ENCODE data around the gene KCNJ10. TPM values are rescaled to one million over a fixed set of nuclear protein-coding genes. Genes with fewer than 3 reads are reported as not detected.
"Not testable (repeated sequence)": the region's sequence is repeated elsewhere in the genome, so short reads cannot be mapped to it uniquely, and the experiment has no call there.

Gene KCNJ10
- total RNA-seq, 1 donor from 2014 or later = not detected

DNA sequence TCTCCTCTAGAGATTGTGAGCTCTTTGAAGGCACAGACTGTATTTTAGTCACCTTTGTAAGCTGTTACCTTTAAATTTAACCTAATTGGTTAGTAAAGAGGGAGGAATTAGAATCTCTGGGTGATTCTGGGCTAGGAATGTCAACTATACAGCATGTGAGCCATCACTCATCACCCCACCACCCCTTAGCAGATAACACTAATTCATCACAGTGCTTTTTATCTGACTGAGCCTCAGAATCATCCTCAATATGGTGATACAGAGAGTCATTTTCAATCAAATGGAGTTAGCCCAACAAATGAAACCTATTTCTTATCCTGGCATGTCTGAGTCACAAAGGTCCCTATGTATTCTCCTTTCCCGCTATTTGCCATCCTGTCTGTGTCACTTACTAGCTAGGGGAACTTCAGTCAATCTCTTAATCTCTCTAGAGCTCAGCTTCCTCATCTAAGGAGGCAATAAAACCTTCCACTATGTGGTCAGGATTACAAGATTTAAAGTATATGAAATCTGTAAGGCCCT is 13.3 kb downstream of the KCNJ10 start:
- Mint-ChIP-seq H3K36me3 (ENCODE audit: unreplicated experiment) (no peaks in the 10 kb centered on the region), H3K9me3 (ENCODE audit: unreplicated experiment) (no peaks in the 10 kb centered on the region), H3K27ac (ENCODE audit: unreplicated experiment) (no peak overlapping the region), H3K27me3 (ENCODE audit: unreplicated experiment) (peaks cover 2% of the 10 kb centered on the region), H3K4me1 (ENCODE audit: low read depth, unreplicated experiment) (no peaks in the 10 kb centered on the region), H3K4me3 (ENCODE audit: unreplicated experiment) (no peak overlapping the region)
- TF ChIP-seq, protein P1, sequence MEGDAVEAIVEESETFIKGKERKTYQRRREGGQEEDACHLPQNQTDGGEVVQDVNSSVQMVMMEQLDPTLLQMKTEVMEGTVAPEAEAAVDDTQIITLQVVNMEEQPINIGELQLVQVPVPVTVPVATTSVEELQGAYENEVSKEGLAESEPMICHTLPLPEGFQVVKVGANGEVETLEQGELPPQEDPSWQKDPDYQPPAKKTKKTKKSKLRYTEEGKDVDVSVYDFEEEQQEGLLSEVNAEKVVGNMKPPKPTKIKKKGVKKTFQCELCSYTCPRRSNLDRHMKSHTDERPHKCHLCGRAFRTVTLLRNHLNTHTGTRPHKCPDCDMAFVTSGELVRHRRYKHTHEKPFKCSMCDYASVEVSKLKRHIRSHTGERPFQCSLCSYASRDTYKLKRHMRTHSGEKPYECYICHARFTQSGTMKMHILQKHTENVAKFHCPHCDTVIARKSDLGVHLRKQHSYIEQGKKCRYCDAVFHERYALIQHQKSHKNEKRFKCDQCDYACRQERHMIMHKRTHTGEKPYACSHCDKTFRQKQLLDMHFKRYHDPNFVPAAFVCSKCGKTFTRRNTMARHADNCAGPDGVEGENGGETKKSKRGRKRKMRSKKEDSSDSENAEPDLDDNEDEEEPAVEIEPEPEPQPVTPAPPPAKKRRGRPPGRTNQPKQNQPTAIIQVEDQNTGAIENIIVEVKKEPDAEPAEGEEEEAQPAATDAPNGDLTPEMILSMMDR (IDR thresholded peaks at IDR 0.05; ENCODE audit: partially characterized antibody, unreplicated experiment) = no peak
- no peak for DNase-seq

DNA sequence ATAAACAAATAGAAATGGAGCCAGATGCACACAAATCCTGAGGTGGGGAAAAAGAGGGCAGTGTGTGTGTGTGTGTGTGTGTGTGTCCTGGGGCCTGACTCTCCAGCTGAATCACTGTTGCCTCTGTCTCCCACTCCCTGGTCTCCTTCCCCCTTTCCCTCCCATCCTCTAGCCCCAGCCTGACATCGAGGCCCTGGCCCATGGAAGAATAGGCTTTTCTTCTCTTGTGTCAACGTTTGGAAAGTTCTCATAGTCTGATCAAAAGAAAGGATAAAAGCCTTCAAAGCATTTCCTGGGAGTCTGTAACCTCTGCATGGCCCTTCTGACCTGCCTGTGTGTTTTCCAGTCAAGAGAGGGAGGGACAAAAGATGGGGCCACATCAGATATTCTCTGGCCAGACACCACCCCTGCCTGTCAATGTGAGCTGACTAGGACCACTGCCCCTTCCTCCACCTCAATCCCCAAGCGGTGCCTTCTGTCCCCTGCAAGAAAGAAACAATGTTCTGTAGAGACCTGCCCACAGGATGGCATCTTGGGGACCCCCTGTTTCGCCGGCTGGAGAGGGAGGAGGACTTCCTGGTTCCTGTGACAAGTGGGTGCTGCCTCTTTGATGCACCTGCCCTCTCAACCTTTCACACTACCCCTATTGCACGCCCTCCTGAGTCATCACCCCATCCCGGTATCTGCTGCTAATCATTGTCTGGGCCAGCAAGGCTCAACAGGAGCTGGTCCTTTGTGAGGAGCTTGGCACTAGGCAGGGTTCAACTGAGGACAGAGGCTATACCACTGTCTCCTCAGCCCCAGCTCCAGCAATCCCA is 16.2 kb downstream of the KCNJ10 start:
- no peak for DNase-seq
- H3K27ac Mint-ChIP-seq (ENCODE audit: unreplicated experiment) = no peak overlapping the region
- no peaks in the 10 kb centered on the region for H3K36me3 Mint-ChIP-seq (ENCODE audit: unreplicated experiment)
- no peak overlapping the region for H3K4me3 Mint-ChIP-seq (ENCODE audit: unreplicated experiment)
- H3K27me3 Mint-ChIP-seq (ENCODE audit: unreplicated experiment) = peaks cover 4% of the 10 kb centered on the region
- TF ChIP-seq, protein P1 (IDR thresholded peaks at IDR 0.05; ENCODE audit: partially characterized antibody, unreplicated experiment) = no peak
- peaks cover under 1% of the 10 kb centered on the region for H3K9me3 Mint-ChIP-seq (ENCODE audit: unreplicated experiment)
- peaks cover under 1% of the 10 kb centered on the region for H3K4me1 Mint-ChIP-seq (ENCODE audit: low read depth, unreplicated experiment)

DNA sequence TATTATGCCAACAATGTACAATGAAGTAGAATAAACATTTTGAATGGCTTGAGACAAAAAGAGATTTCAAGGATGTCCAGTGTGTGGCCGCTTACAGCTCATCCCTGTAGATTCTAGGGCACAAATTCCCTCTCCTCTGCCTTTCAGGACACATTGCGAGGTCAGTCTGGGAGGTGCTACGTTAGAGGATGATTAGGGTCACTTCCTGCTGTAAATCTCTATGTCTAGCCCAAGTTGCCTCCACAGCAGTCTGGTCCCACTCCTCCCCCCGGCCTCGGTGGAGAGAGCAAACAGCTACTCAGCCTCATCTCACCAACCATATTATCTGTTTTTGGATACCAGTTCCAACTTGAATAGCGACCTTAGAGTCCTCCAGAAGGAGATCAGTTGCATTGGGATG is 17.0 kb downstream of the KCNJ10 start:
- Mint-ChIP-seq H3K4me1 (ENCODE audit: low read depth, unreplicated experiment) (peaks cover 4% of the 10 kb centered on the region), H3K36me3 (ENCODE audit: unreplicated experiment) (no peaks in the 10 kb centered on the region), H3K27me3 (ENCODE audit: unreplicated experiment) (peaks cover 7% of the 10 kb centered on the region), H3K9me3 (ENCODE audit: unreplicated experiment) (peaks cover 2% of the 10 kb centered on the region), H3K27ac (ENCODE audit: unreplicated experiment) (no peak overlapping the region), H3K4me3 (ENCODE audit: unreplicated experiment) (no peak overlapping the region)
- no peak for DNase-seq
- TF ChIP-seq, protein P1 (IDR thresholded peaks at IDR 0.05; ENCODE audit: partially characterized antibody, unreplicated experiment) = no peak

DNA sequence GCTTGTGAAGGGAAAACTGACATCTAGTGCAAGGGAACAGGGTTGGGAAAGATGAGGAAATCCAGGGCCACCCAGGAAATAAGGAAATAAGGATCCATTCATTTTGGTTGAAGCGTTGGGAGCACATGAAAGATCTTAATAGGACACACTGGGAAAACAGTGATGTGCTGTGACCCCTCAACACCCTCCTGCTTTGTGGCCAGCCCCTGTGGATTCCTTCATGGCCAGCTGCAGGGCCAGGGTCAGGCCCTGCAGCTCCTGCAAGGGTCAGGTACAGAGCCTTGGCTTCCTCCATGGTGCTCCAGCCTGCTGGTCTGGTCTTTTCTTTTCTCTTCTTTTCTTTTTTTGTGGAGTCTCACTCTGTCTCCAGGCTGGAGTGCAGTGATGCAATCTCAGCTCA is 19.3 kb downstream of the KCNJ10 start:
- Mint-ChIP-seq H3K27me3 (ENCODE audit: unreplicated experiment) (peaks cover 10% of the 10 kb centered on the region), H3K4me1 (ENCODE audit: low read depth, unreplicated experiment) (peaks cover 14% of the 10 kb centered on the region), H3K4me3 (ENCODE audit: unreplicated experiment) (no peak overlapping the region), H3K36me3 (ENCODE audit: unreplicated experiment) (no peaks in the 10 kb centered on the region), H3K27ac (ENCODE audit: unreplicated experiment) (no peak overlapping the region), H3K9me3 (ENCODE audit: unreplicated experiment) (peaks cover 2% of the 10 kb centered on the region)
- DNase-seq = no peak
- TF ChIP-seq, protein P1 (IDR thresholded peaks at IDR 0.05; ENCODE audit: partially characterized antibody, unreplicated experiment) = no peak

DNA sequence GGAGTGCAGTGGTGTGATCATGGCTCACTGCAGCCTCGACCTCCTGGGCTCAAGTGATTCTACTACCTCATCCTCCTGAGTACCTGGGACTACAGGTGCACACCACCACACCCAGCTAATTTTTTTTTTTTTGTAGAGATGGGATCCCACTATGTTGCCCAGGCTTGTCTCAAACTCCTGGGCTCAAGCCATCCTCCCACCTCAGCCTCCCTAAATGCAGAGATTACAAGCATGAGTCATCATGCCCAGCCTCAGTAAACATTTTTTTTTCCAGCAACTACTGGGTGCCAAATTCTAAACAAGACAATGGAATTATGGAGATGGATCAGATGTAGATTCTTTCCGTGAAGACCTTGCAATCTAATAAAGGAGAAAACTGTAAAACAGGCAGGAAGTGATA is 19.8 kb downstream of the KCNJ10 start:
- H3K4me1 Mint-ChIP-seq (ENCODE audit: low read depth, unreplicated experiment) = peaks cover 14% of the 10 kb centered on the region
- H3K4me3 Mint-ChIP-seq (ENCODE audit: unreplicated experiment); H3K36me3 Mint-ChIP-seq (ENCODE audit: unreplicated experiment); DNase-seq; H3K27me3 Mint-ChIP-seq (ENCODE audit: unreplicated experiment); H3K9me3 Mint-ChIP-seq (ENCODE audit: unreplicated experiment); H3K27ac Mint-ChIP-seq (ENCODE audit: unreplicated experiment): not testable (repeated sequence)
